ENCODE results near the gene LRG1. TPM values are rescaled to one million over a fixed set of nuclear protein-coding genes. Genes with fewer than 3 reads are reported as not detected.
A peak's percentile ranks its signal among the peaks of the same experiment; 100 is the strongest.

Gene LRG1
- total and polyA plus RNA-seq, 10 donors = 1.7 to 54.0 (median 12.3) TPM

DNA sequence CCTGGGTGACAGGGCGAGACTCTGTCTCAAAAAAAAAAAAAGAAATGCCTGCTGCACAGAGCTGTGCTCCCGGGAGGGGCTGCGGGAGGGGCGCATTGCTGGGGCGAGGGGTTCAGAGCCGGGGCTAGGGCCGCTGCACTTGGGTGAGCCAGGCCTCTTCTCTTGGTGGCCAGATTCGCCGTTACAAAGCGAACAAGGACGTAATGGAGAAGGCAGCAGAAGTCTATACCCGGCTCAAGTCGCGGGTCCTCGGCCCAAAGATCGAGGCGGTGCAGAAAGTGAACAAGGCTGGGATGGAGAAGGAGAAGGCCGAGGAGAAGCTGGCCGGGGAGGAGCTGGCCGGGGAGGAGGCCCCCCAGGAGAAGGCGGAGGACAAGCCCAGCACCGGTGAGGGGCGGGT, 40.5 kb downstream of the LRG1 start:
- H3K36me3 ChIP-seq = peaks cover 0 to 100% (median 89%) of the 10 kb centered on the region in 6 donors
- H3K4me1 ChIP-seq = no peaks in the 10 kb centered on the region
- H3K4me3 ChIP-seq = no peak overlapping the region
- H3K27me3 ChIP-seq (replicated peaks in 1 of 7) = no peaks in the 10 kb centered on the region
- WGBS, 5 donors = 96 to 97% (median 96%) methylated on average over 23 of the region's 23 CpGs
- H3K9me3 ChIP-seq = no peaks in the 10 kb centered on the region
- no peak for DNase-seq
- intact Hi-C loops (cut with DNase I; ENCODE audit: low total_unique reads) = no loop called here
- H3K27ac ChIP-seq = no peak overlapping the region
- TF ChIP-seq, protein P1, sequence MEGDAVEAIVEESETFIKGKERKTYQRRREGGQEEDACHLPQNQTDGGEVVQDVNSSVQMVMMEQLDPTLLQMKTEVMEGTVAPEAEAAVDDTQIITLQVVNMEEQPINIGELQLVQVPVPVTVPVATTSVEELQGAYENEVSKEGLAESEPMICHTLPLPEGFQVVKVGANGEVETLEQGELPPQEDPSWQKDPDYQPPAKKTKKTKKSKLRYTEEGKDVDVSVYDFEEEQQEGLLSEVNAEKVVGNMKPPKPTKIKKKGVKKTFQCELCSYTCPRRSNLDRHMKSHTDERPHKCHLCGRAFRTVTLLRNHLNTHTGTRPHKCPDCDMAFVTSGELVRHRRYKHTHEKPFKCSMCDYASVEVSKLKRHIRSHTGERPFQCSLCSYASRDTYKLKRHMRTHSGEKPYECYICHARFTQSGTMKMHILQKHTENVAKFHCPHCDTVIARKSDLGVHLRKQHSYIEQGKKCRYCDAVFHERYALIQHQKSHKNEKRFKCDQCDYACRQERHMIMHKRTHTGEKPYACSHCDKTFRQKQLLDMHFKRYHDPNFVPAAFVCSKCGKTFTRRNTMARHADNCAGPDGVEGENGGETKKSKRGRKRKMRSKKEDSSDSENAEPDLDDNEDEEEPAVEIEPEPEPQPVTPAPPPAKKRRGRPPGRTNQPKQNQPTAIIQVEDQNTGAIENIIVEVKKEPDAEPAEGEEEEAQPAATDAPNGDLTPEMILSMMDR (IDR thresholded peaks at IDR 0.05 in 8 of 11, conservative IDR thresholded peaks at IDR 0.05 in 3 of 11) = no peak
- TF ChIP-seq POLR2AphosphoS5 (IDR thresholded peaks at IDR 0.05) (no peak), POLR2A (IDR thresholded peaks at IDR 0.05) (no peak)

DNA sequence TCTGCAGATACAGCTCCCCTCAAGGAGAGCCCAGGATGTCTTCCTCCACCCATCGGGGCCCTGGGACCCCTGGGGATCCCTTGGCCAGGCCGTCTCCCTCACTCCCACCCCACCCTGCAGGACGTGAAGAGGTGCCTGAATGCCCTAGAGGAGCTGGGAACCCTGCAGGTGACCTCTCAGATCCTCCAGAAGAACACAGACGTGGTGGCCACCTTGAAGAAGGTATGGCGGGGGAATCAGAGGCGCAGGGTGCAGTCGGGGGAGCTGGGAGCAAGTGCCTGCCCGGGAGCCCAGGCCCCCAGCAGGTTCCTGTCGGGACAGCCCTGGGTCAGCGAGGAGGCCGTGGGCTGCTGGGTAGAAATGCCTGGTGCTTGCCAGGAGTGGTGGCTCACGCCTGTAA, 41.1 kb downstream of the LRG1 start:
- Histone ChIP-seq H3K36me3 (peaks cover 0 to 100% (median 93%) of the 10 kb centered on the region in 6 donors), H3K4me1 (no peaks in the 10 kb centered on the region), H3K4me3 (no peak overlapping the region), H3K27me3 (replicated peaks in 1 of 7) (no peaks in the 10 kb centered on the region), H3K9me3 (no peaks in the 10 kb centered on the region), H3K27ac (no peak overlapping the region)
- DNase-seq = no peak
- WGBS, 5 donors = 87 to 98% (median 95%) methylated on average over 9 to 12 of the region's 12 CpGs
- TF ChIP-seq, protein P1 (IDR thresholded peaks at IDR 0.05 in 8 of 11, conservative IDR thresholded peaks at IDR 0.05 in 3 of 11) = no peak
- peak in 1 of 3 donors; percentile 8 for TF ChIP-seq POLR2AphosphoS5 (IDR thresholded peaks at IDR 0.05)
- intact Hi-C loops (cut with DNase I; ENCODE audit: low total_unique reads) = no loop called here

DNA sequence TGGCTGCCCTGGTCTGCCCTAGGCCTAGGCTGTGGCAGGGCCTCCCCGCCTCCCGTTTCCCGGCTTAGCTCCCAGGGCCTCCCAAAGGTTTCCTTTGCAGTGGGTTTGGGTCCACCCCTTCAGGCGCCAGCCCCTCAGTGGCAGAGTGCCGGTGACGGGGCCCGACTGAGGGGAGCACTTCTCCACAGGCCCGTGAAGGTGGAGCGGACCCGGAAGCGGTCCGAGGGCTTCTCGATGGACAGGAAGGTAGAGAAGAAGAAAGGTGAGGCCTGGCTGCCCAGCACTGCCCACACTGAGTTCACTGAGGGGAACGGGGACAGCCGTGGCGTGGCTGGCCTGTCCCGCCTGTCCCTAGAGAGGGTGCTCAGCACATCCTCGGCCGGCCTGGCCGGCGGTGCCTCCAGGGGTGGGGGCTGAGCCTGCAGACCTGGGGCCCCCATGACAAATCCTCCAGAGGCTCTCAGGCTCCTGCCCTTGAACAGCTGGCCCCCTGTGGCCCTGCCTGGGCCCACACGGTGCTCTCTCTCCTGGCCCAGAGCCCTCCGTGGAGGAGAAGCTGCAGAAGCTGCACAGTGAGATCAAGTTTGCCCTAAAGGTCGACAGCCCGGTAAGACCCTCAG, 42.0 kb downstream of the LRG1 start:
- intact Hi-C loops (cut with DNase I; ENCODE audit: low total_unique reads) = no loop called here
- 92 to 96% (median 92%) methylated on average over 18 to 25 of the region's 25 CpGs for WGBS, 5 donors
- H3K36me3 ChIP-seq = peaks cover 0 to 99% (median 90%) of the 10 kb centered on the region in 6 donors

DNA sequence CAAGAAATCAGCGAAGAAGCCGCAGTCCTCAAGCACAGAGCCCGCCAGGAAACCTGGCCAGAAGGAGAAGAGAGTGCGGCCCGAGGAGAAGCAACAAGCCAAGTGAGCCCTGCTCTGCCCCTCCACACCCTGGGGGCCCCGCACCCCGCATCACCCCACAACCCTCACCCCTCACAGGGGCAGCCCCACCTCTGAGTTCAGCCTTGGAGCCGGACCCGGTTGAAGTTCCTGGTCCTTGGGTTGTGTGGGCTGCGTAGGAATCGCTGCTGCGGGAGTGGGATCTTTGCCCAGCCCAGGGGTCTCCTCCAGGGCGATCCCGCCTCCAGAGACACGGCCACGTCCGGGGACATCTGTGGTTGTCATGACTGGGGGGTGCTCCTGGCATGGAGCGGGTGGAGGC, 43.5 kb downstream of the LRG1 start:
- WGBS, 5 donors = 87 to 100% (median 91%) methylated on average over 5 to 18 of the region's 18 CpGs
- H3K36me3 ChIP-seq = peaks cover 0 to 94% (median 83%) of the 10 kb centered on the region in 6 donors
- H3K9me3 ChIP-seq = no peaks in the 10 kb centered on the region
- H3K4me1 ChIP-seq = no peaks in the 10 kb centered on the region
- no peaks in the 10 kb centered on the region for H3K27me3 ChIP-seq (replicated peaks in 1 of 7)
- DNase-seq = no peak
- no peak overlapping the region for H3K27ac ChIP-seq
- TF ChIP-seq POLR2A (IDR thresholded peaks at IDR 0.05) (no peak), POLR2AphosphoS5 (IDR thresholded peaks at IDR 0.05) (no peak)
- TF ChIP-seq, protein P1 (IDR thresholded peaks at IDR 0.05 in 8 of 11, conservative IDR thresholded peaks at IDR 0.05 in 3 of 11) = no peak
- H3K4me3 ChIP-seq = no peak overlapping the region
- intact Hi-C loops (cut with DNase I; ENCODE audit: low total_unique reads) = no loop called here

More for the DNA sequence above, 42.0 kb downstream of the LRG1 start:
- Histone ChIP-seq H3K4me1 (no peaks in the 10 kb centered on the region), H3K9me3 (no peaks in the 10 kb centered on the region), H3K27ac (no peak overlapping the region), H3K4me3 (no peak overlapping the region), H3K27me3 (replicated peaks in 1 of 7) (no peaks in the 10 kb centered on the region)
- TF ChIP-seq, protein P1 (IDR thresholded peaks at IDR 0.05 in 8 of 11, conservative IDR thresholded peaks at IDR 0.05 in 3 of 11) = no peak
- TF ChIP-seq POLR2A (IDR thresholded peaks at IDR 0.05) = no peak
- peak in 1 of 3 donors; percentile 8 for TF ChIP-seq POLR2AphosphoS5 (IDR thresholded peaks at IDR 0.05)
- no peak for DNase-seq

Measured in spleen (tissue), 11 donors.